Tibial nerve (tissue), 3 donors: ENCODE measurements around the gene ESYT2.

Experiments
- CTCF ChIP-seq, 5 experiments: fragments of 200-600 bp in 3 of 5; fragments of 450-650 bp in 2 of 5; sonication (generic) in 3 of 5; IDR thresholded peaks; one replicate each; pipeline ENCODE4 v1.5.1; 2016 to 2019; ENCODE audit warnings: antibody characterized with exemption in 5 of 5, mild to moderate bottlenecking in 3 of 5, moderate library complexity in 2 of 5
- POLR2A ChIP-seq, 2 donors: fragments of 450-650 bp; IDR thresholded peaks; one replicate each; pipeline ENCODE4 v1.6.1; 2017; ENCODE audit warnings: antibody characterized with exemption in 2 of 2, mild to moderate bottlenecking in 2 of 2, moderate library complexity in 2 of 2

GRCh38 chr7:158760445-158760764 lies 68.9 kb downstream of the ESYT2 start:
- TF ChIP-seq CTCF (IDR thresholded peaks at IDR 0.05) (no peak), POLR2A (IDR thresholded peaks at IDR 0.05) (no peak)
